ACC112 (cell line): ENCODE data around the gene ZCCHC14.
"Not testable (repeated sequence)": the region's sequence is repeated elsewhere in the genome, so short reads cannot be mapped to it uniquely, and the experiment has no call there.

Source experiments
- H2AFZ ChIP-seq: fragments of 200-600 bp; sonication (generic); one replicate; pipeline ENCODE4 v1.6.0; 2017; ENCODE audit warnings: antibody characterized with exemption, low read length; ENCODE audit not compliant: unreplicated experiment
- H3K27ac ChIP-seq: fragments of 200-600 bp; sonication (generic); 2 replicates; pipeline ENCODE4 v1.5.1; 2014; ENCODE audit warnings: low read depth, mild to moderate bottlenecking, antibody characterized with exemption, low read length, moderate library complexity
- H3K27me3 ChIP-seq: fragments of 200-600 bp; sonication (generic); 2 replicates; pipeline ENCODE4 v1.6.1; 2014; ENCODE audit warnings: mild to moderate bottlenecking, antibody characterized with exemption, low read length, moderate library complexity, mixed read lengths; ENCODE audit not compliant: insufficient read depth
- H3K36me3 ChIP-seq: fragments of 200-600 bp; sonication (generic); 2 replicates; pipeline ENCODE4 v1.6.1; 2016; ENCODE audit warnings: mild to moderate bottlenecking, antibody characterized with exemption, low read length, moderate library complexity, mixed read lengths; ENCODE audit not compliant: insufficient read depth
- H3K4me1 ChIP-seq: fragments of 200-600 bp; sonication (generic); one replicate; pipeline ENCODE4 v1.6.1; 2016; ENCODE audit warnings: low read length, mixed read lengths; ENCODE audit not compliant: insufficient read depth, unreplicated experiment, control insufficient read depth
- H3K4me3 ChIP-seq: fragments of 200-600 bp; sonication (generic); 2 replicates; pipeline ENCODE4 v1.5.1; 2014; ENCODE audit warnings: mild to moderate bottlenecking, low read depth, low read length
- H3K79me2 ChIP-seq: fragments of 200-600 bp; sonication (generic); one replicate; pipeline ENCODE4 v1.6.0; 2016; ENCODE audit warnings: low read length; ENCODE audit not compliant: control insufficient read depth, unreplicated experiment, insufficient read depth

Gene ZCCHC14

GRCh38 chr16:87507351-87508069 lies 14.7 kb upstream of the ZCCHC14 start:
- Histone ChIP-seq H3K4me3 (no peak overlapping the region), H3K4me1 (no peaks in the 10 kb centered on the region), H2AFZ (no peak overlapping the region), H3K27me3 (peaks cover 12% of the 10 kb centered on the region), H3K27ac (no peak overlapping the region), H3K79me2 (no peaks in the 10 kb centered on the region), H3K36me3 (no peaks in the 10 kb centered on the region)

- H3K27me3 ChIP-seq, result peaks cover 12% of the 10 kb centered on the region
Observed at GRCh38 chr16:87506423-87507350, 13.9 kb upstream of the ZCCHC14 start.

DNA sequence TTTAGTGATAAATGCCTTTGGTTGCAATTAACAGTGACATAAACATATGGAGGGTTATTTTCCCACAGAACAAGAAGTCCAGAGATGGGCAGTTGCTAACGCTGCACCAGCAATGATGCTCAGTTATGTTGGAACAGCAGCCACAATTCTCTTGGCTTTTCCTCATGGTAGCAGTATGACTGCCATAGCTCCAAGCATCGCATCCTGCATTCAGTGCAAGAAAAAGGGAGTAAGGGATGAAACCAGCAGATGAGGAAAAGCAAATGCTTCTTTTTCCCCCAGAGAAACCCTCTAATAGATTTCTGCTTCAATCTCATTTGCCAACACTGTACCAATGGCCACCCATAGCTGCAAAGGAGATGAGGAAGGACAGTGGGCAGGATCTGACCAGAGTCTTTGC lies 13.0 kb upstream of the ZCCHC14 start:
- peaks cover 12% of the 10 kb centered on the region for H3K27me3 ChIP-seq
- no peak overlapping the region for H3K4me3 ChIP-seq
- no peak overlapping the region for H3K27ac ChIP-seq
- no peaks in the 10 kb centered on the region for H3K36me3 ChIP-seq
- no peak overlapping the region for H2AFZ ChIP-seq
- H3K4me1 ChIP-seq, result no peaks in the 10 kb centered on the region
- no peaks in the 10 kb centered on the region for H3K79me2 ChIP-seq

More at GRCh38 chr16:87506423-87507350, 13.9 kb upstream of the ZCCHC14 start:
- H3K4me1 ChIP-seq, result no peaks in the 10 kb centered on the region
- no peak overlapping the region for H3K27ac ChIP-seq
- H3K4me3 ChIP-seq, result no peak overlapping the region
- H3K36me3 ChIP-seq, result no peaks in the 10 kb centered on the region
- H3K79me2 ChIP-seq, result no peaks in the 10 kb centered on the region
- no peak overlapping the region for H2AFZ ChIP-seq

DNA sequence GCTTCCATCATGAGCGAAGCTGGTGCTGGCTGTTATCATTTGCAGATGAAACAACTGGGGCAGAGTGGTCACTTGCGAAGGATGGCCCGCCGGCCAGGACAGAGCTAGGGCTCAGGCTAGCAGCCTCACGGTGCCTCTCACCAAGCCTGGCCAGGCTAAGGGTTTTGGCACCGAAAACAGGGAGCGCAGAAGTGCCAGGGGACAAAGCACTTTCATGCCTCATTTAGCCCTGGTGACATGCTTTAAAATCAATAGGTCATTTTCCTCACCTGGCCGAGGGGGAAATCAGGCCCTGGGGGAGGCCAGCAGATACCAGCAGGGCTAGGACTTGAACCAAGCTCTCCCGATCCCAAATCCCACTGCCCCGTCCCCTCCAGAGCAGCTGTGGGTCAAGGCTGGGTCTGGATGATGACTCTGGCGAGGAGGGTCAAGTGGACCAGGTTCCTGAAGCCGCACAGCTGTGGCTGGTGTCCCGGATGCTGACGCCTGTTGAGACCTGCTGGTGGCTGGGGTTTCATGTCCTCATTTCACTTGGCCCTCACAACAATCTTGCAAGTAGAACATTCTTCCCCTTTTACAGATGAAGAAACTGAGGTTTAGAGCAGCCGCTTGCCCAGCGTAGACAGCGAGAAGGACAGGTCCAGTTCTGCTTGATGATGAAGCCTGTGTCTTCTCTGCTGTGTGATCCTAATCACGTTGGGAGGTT lies 10.6 kb upstream of the ZCCHC14 start:
- H3K27ac ChIP-seq, H2AFZ ChIP-seq, H3K36me3 ChIP-seq, H3K79me2 ChIP-seq, H3K4me3 ChIP-seq: not testable (repeated sequence)
- H3K27me3 ChIP-seq, result peaks cover 12% of the 10 kb centered on the region
- peaks cover 16% of the 10 kb centered on the region for H3K4me1 ChIP-seq

DNA sequence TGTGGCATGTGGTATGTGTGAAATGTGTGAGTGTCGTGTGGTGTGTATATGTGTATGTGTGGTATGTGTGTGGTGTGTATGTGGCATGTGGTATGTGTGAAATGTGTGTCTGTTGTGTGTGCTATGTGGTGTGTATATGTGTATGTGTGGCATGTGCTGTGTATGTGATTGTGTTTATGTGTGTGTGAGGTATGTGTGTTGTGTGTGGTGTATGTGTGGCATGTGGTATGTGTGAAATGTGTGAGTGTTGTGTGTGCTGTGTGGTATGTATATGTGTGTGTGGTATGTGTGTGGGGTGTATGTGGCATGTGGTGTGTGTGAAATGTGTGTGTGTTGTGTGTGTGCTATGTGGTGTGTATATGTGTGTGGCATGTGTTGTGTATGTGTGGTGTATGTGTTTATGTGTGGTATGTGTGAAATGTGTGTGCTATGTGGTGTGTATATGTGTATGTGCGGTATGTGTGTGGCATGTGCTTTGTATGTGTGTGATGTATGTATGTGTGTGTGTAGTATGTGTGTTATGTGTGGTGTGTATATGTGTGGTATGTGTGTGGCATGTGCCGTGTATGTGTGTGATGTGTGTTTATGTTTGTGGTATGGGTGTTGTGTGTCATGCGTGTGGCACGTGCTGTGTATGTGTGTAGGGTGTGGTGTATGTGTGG lies 9.6 kb upstream of the ZCCHC14 start:
- H3K27me3 ChIP-seq, result peaks cover 9% of the 10 kb centered on the region
- H3K27ac ChIP-seq, result no peak overlapping the region
- H3K79me2 ChIP-seq, result no peaks in the 10 kb centered on the region
- peaks cover 18% of the 10 kb centered on the region for H3K4me1 ChIP-seq
- no peak overlapping the region for H3K4me3 ChIP-seq
- H3K36me3 ChIP-seq, result no peaks in the 10 kb centered on the region
- no peak overlapping the region for H2AFZ ChIP-seq

GRCh38 chr16:87501117-87501516 lies 8.3 kb upstream of the ZCCHC14 start:
- Histone ChIP-seq H3K79me2 (no peaks in the 10 kb centered on the region), H3K4me1 (peaks cover 18% of the 10 kb centered on the region), H3K4me3 (no peak overlapping the region), H2AFZ (no peak overlapping the region), H3K36me3 (no peaks in the 10 kb centered on the region), H3K27me3 (peaks cover 5% of the 10 kb centered on the region), H3K27ac (no peak overlapping the region)

DNA sequence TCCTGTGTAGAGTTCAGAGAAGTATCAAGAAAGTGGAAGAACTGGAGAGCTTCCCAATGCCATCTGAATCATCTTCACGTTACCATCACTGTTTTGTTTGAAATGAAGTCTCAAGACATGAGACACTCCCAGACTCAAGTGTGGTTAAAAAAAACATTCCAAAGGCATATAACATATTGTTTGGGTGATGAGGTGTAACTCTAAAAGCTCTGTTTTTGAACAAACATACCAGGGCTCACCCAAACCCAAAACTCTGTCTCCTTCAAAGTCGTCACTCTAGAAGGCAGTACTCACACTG lies 6.3 kb upstream of the ZCCHC14 start:
- peak overlapping the region; percentile 79 for H2AFZ ChIP-seq
- peak overlapping the region; percentile 56; the same call in 1 of the 2 replicates for H3K4me3 ChIP-seq
- H3K4me1 ChIP-seq, result peaks cover 18% of the 10 kb centered on the region
- no peaks in the 10 kb centered on the region for H3K79me2 ChIP-seq
- no peaks in the 10 kb centered on the region for H3K27me3 ChIP-seq
- no peaks in the 10 kb centered on the region for H3K36me3 ChIP-seq
- H3K27ac ChIP-seq, result peak overlapping the region; percentile 77

DNA sequence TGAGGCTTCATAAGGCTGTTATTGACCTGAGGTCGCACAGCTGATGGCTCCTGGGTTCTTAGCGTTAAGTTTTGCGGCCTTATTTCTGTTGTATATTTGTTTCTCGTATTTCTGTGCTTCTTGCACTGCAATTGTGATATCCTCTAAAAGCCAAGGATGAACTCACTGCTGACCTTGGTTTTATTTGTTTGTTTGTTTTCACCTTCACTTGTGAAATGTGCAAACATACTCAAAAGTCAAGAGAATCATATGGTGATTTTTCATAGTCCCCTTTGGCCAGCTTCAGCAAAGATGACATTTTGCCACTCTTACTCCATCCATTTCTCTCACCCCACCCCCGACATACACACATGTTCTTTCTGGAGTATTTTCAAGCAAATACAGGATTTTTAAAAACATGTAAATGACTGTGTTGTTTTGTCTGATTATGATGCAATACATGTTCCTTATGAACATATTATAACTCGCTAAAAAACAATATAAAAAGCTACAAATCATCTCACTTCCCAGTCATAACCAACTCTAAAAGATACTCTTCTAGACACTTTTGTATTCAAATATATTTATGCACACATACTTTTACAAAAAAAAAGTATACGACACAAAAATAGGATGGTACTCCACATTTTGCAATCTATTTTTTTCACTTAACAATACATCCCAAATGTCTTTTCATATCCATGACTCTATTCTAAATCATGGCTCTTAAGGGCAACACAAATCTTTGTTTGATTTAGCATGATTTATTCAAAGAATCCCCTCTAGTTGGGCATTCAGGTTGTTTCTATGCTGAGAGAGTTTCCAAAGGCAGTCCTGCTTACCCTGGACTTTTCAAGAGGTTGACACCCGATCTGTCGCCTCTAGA lies 5.7 kb upstream of the ZCCHC14 start:
- no peaks in the 10 kb centered on the region for H3K79me2 ChIP-seq
- peak overlapping the region; percentile 56; the same call in 1 of the 2 replicates for H3K4me3 ChIP-seq
- no peaks in the 10 kb centered on the region for H3K36me3 ChIP-seq
- H2AFZ ChIP-seq, result peak overlapping the region; percentile 79
- peak overlapping the region; percentile 77 for H3K27ac ChIP-seq
- H3K4me1 ChIP-seq, result peaks cover 18% of the 10 kb centered on the region
- no peaks in the 10 kb centered on the region for H3K27me3 ChIP-seq

GRCh38 chr16:87497767-87498290 lies 5.0 kb upstream of the ZCCHC14 start:
- H3K79me2 ChIP-seq, H3K36me3 ChIP-seq, H3K4me3 ChIP-seq, H3K27me3 ChIP-seq, H3K27ac ChIP-seq, H2AFZ ChIP-seq: not testable (repeated sequence)
- H3K4me1 ChIP-seq, result peaks cover 18% of the 10 kb centered on the region
